EH (cell line): Measurements from ENCODE around the gene ECEL1.
"Not testable (repeated sequence)": the region's sequence is repeated elsewhere in the genome, so short reads cannot be mapped to it uniquely, and the experiment has no call there.

Experiments
- DNase-seq: peaks from one replicate; pipeline ENCODE4 v3.0.0-alpha.2; 2015; ENCODE audit warnings: low read depth

ECEL1 gene

DNA sequence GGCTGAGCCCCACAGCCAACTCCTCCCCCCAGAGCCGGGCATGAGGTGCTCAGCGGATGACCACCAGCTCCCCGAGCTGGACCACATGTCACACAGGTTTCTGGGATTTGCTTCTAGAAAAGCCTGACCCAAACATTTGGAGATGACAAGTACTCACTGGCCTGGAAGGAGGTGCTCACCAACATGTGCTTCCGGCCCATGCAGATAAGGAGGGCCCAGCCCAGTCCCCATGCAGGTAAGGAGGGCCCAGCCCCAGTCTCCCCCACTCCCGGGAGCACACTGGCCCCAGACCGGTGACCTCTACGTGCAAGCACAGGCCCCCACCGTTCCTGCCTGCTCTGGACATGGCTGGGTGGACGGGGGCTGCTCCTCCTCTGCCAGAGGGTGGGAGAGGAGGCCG is 45.7 kb downstream of the ECEL1 start:
- not testable (repeated sequence) for DNase-seq

- no peak for DNase-seq
Observed at GRCh38 chr2:232441147-232441651, 46.4 kb downstream of the ECEL1 start.

GRCh38 chr2:232440220-232441018 is 47.2 kb downstream of the ECEL1 start:
- peak; percentile 69 for DNase-seq

- DNase-seq, result no peak
Observed at GRCh38 chr2:232439758-232440135, 47.9 kb downstream of the ECEL1 start.

- peak; percentile 29 for DNase-seq
Observed at GRCh38 chr2:232438951-232439757, 48.5 kb downstream of the ECEL1 start.

- no peak for DNase-seq
Observed at GRCh38 chr2:232438091-232438490, 49.5 kb downstream of the ECEL1 start.

GRCh38 chr2:232437195-232437571 is 50.5 kb downstream of the ECEL1 start:
- no peak for DNase-seq

- DNase-seq, result peak; percentile 5
Observed at GRCh38 chr2:232436381-232437194, 51.0 kb downstream of the ECEL1 start.

GRCh38 chr2:232435805-232436204 is 51.8 kb downstream of the ECEL1 start:
- DNase-seq, result no peak

DNA sequence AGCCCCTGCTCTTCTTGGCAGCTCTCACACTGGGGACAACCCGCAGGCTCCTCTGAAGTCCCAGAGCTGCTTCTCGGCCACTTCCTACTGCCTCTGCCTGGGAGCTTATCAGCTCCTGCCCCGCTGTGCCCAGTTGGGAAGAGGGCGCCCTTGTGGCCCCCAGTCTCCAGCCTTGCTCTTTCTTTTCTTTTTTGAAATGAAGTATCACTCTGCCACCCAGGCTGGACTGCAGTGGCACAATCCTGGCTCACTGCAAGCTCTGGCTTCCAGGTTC is 52.3 kb downstream of the ECEL1 start:
- DNase-seq, result no peak

DNA sequence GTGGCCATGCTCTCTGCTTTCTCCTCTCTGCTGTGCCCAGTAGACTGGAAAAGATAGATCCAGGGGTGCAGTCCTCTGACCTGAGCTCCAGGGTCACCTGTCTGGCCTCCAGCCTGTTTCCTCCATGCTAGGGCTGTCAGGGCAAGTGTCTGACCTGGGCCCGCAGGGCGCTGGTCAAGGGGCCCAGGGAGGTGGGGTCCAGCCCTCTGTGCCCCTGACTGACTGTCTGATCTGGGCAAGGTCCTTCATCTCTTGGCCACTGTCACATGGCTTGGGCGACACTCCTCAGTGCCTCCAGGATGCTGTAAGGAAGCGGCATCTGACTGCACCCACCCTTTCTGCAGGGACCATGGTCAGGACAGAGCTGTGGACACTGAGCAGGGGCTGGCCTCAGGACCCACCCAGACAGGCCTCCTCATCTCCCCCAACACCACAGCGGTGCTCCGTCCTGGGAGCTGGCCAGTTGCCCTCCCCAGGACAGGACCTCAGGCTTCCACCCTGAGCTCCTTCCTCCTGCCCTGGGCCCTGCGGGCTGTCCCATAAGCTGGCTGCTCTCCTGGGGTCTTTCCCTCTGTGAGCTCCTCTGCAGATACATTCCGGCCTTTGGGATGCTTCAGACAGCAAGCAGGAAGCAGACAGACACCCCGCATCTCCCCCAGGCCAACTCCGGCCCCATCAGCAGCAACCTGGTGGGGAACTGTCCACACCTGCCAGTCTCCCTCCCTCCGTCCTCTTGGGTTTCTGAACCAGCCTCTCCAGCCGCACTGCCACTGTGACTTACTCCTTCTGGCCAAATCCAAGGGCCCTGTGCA is 52.9 kb downstream of the ECEL1 start:
- no peak for DNase-seq

DNA sequence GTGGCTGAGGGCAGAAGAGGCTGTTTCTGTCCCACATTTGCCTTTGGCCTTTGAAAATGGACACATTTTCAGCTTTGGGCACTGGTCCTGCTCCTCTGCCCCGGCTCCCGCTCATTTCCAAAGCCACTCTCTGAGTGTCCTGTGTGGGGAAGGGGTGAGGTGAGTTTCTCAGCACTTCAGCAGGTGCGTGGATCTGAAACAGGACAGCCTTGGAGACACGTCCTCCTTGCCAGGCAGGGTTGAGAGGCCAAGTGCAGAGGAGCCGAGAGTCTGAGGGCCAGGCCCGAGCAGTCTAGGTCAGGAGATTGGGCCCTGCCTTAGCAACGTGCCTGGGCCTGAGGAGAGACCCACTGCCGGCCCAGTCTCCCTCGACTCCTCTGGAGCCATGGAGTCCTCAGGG is 53.5 kb downstream of the ECEL1 start:
- no peak for DNase-seq

GRCh38 chr2:232433622-232434021 is 54.0 kb downstream of the ECEL1 start:
- not testable (repeated sequence) for DNase-seq

DNA sequence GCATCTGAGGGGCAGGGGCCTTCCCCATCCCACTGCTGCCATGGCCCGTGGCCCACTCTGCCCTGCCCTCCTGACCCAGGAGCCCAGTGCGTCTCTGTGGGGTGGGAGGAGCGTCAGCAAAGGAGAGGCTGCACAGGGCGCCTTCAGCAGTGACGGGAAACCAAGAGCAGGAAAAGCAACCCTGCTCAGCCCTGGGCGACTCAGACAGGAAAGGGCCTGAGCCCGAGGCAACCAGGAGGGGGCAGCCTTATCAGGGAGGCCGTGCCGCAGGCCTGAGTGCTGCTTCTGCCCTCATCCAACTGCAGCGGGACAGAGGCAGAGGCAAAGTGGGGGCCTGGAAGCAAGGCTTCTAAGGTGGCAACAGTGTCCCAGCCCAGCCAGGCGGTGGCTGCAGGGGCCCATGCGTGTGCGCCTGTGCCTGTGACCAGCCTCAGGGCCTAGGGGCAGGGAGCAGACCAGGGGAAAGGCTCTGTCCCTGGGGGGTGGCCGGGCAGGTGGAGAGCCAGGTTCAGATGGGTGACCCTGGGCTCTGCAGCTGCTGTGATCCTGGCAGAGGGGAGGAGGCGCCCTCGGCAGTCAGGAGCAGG is 54.9 kb downstream of the ECEL1 start:
- no peak for DNase-seq

DNA sequence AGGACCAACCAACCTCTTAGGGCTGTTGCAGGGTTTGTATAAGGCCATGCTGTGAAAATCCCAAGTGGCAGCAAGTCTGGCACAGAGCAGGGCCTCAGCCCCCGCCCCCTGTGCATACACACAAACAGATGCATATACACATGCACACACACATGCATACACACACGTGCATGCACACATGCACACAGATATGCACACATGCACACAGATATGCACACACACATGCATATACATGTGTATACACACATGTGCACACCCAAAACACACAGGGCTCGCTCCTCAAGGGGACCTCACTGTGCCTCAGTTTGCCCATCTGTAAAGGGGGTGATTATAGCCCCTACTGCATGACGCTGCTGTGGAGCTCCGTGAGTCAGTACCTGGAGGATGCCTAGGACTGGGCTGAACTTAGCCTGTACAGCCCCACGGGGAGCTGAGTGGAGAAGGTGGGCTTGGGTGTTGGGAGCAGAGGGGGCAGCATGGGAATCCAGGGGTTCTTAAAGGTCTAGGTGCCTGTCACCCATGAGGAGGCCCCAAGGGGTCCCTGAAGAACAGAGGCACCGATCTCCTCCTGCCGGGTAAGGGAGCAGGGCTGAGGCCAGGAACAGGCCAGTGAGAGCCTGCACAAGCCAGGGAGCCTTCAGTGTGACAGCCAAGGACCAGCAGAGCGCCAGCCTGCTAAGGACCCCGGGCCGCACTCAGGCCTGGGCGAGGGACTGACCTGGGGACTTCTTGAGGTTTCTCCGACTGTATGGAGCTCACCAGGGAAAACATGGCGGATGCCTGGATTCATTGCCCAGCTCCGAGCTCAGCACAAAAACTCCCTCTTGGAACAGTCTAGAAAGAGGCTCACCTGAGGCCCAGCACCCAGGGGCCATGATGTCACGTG is 55.7 kb downstream of the ECEL1 start:
- DNase-seq, result no peak
